ENCODE data around the gene TMEM186. TPM values are rescaled to one million over a fixed set of nuclear protein-coding genes. Genes with fewer than 3 reads are reported as not detected.
A peak's percentile ranks its signal among the peaks of the same experiment; 100 is the strongest.

The TMEM186 gene
- total and polyA plus RNA-seq, 2 donors (not counting 1 experiment from before 2014, with no cell fraction given) = 6.8 to 8.6 TPM

GRCh38 chr16:8808009-8808408, 10.6 kb upstream of the TMEM186 start:
- Histone ChIP-seq H3K27ac (ENCODE audit: insufficient read depth, low read length) (no peak overlapping the region), H2AFZ (ENCODE audit: low read length) (no peak overlapping the region), H3K27me3 (ENCODE audit: control insufficient read depth, insufficient read depth, low read length) (no peaks in the 10 kb centered on the region), H3K9me3 (ENCODE audit: control insufficient read depth, insufficient read depth, low read depth, low read length) (no peaks in the 10 kb centered on the region), H3K4me1 (ENCODE audit: control insufficient read depth, extremely low read depth, insufficient read depth, low read length) (no peaks in the 10 kb centered on the region), H3K36me3 (ENCODE audit: control insufficient read depth, insufficient read depth, low read length) (peaks cover 16% of the 10 kb centered on the region), H4K20me1 (ENCODE audit: control insufficient read depth, extremely low read depth, insufficient read depth, low read length) (no peaks in the 10 kb centered on the region), H3K4me3 (replicated peaks in 1 of 4; ENCODE audit: control extremely low read depth in 1 of 4, insufficient read depth in 1 of 4, low read depth in 3 of 4, low read length in 4 of 4) (no peak overlapping the region), H3K4me2 (ENCODE audit: extremely low read depth, insufficient read depth, low read length) (no peak overlapping the region), H3K9ac (ENCODE audit: insufficient read depth, low read length) (no peak overlapping the region), H3K79me2 (ENCODE audit: control insufficient read depth, insufficient read depth, low read length) (peaks cover 12% of the 10 kb centered on the region)
- no peak for TF ChIP-seq EZH2 (IDR thresholded peaks at IDR 0.05; ENCODE audit: low read length, missing control alignments)
- no peak for TF ChIP-seq CTCF (conservative IDR thresholded peaks at IDR 0.05 in 1 of 2, IDR thresholded peaks at IDR 0.05 in 1 of 2; ENCODE audit: low read depth in 1 of 2, low read length in 2 of 2)
- DNase-seq (ENCODE audit: low read depth in 2 of 2) = no peak

DNA sequence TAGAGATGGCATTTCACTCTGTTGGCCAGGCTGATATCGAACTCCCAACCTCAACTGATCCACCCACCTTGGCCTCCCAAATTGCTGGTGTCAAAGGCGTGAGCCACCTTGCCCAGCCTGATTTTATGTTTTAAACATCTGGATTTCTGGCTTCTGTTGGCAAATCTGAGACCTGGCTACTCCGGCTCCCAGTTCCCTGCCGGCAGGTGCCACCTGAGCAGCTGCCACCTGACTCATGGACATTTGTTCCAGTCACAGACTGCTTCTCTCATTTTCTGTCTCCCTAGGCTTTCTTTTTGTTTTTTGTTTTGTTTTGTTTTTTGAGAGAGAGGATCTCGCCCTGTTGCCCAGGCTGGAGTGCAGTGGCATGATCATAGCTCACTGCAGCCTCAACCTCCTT, 9.8 kb upstream of the TMEM186 start:
- no peaks in the 10 kb centered on the region for H3K9me3 ChIP-seq (ENCODE audit: control insufficient read depth, insufficient read depth, low read depth, low read length)
- peaks cover 16% of the 10 kb centered on the region for H3K79me2 ChIP-seq (ENCODE audit: control insufficient read depth, insufficient read depth, low read length)
- no peak for DNase-seq (ENCODE audit: low read depth in 2 of 2)
- H3K4me1 ChIP-seq (ENCODE audit: control insufficient read depth, extremely low read depth, insufficient read depth, low read length) = no peaks in the 10 kb centered on the region
- no peak overlapping the region for H2AFZ ChIP-seq (ENCODE audit: low read length)
- H3K36me3 ChIP-seq (ENCODE audit: control insufficient read depth, insufficient read depth, low read length) = peaks cover 16% of the 10 kb centered on the region
- no peak overlapping the region for H3K27ac ChIP-seq (ENCODE audit: insufficient read depth, low read length)
- no peak overlapping the region for H3K4me2 ChIP-seq (ENCODE audit: extremely low read depth, insufficient read depth, low read length)
- H3K4me3 ChIP-seq (replicated peaks in 1 of 4; ENCODE audit: control extremely low read depth in 1 of 4, insufficient read depth in 1 of 4, low read depth in 3 of 4, low read length in 4 of 4) = no peak overlapping the region
- TF ChIP-seq CTCF (conservative IDR thresholded peaks at IDR 0.05 in 1 of 2, IDR thresholded peaks at IDR 0.05 in 1 of 2; ENCODE audit: low read depth in 1 of 2, low read length in 2 of 2) = no peak
- no peak overlapping the region for H3K9ac ChIP-seq (ENCODE audit: insufficient read depth, low read length)
- H4K20me1 ChIP-seq (ENCODE audit: control insufficient read depth, extremely low read depth, insufficient read depth, low read length) = no peaks in the 10 kb centered on the region
- no peaks in the 10 kb centered on the region for H3K27me3 ChIP-seq (ENCODE audit: control insufficient read depth, insufficient read depth, low read length)

- Histone ChIP-seq H3K36me3 (ENCODE audit: control insufficient read depth, insufficient read depth, low read length) (peaks cover 17% of the 10 kb centered on the region), H3K4me2 (ENCODE audit: extremely low read depth, insufficient read depth, low read length) (no peak overlapping the region), H3K9ac (ENCODE audit: insufficient read depth, low read length) (no peak overlapping the region), H2AFZ (ENCODE audit: low read length) (no peak overlapping the region), H3K4me1 (ENCODE audit: control insufficient read depth, extremely low read depth, insufficient read depth, low read length) (no peaks in the 10 kb centered on the region), H3K9me3 (ENCODE audit: control insufficient read depth, insufficient read depth, low read depth, low read length) (no peaks in the 10 kb centered on the region), H3K27me3 (ENCODE audit: control insufficient read depth, insufficient read depth, low read length) (no peaks in the 10 kb centered on the region), H3K4me3 (replicated peaks in 1 of 4; ENCODE audit: control extremely low read depth in 1 of 4, insufficient read depth in 1 of 4, low read depth in 3 of 4, low read length in 4 of 4) (no peak overlapping the region), H3K79me2 (ENCODE audit: control insufficient read depth, insufficient read depth, low read length) (peaks cover 23% of the 10 kb centered on the region), H3K27ac (ENCODE audit: insufficient read depth, low read length) (no peak overlapping the region), H4K20me1 (ENCODE audit: control insufficient read depth, extremely low read depth, insufficient read depth, low read length) (no peaks in the 10 kb centered on the region)
- DNase-seq (ENCODE audit: low read depth in 2 of 2) = peak in 1 of 2 donors; percentile 38
- no peak for TF ChIP-seq CTCF (conservative IDR thresholded peaks at IDR 0.05 in 1 of 2, IDR thresholded peaks at IDR 0.05 in 1 of 2; ENCODE audit: low read depth in 1 of 2, low read length in 2 of 2)
- TF ChIP-seq EZH2 (IDR thresholded peaks at IDR 0.05; ENCODE audit: low read length, missing control alignments) = no peak
Observed at GRCh38 chr16:8806272-8806983, 9.0 kb upstream of the TMEM186 start.
